Gastrocnemius medialis (tissue), 4 donors: ENCODE data around the gene RUNDC1.
A peak's percentile ranks its signal among the peaks of the same experiment; 100 is the strongest.

Experiments
- CTCF ChIP-seq, 5 experiments: fragments of 450-650 bp in 3 of 5; fragments of 200-600 bp in 2 of 5; sonication (generic) in 2 of 5; IDR thresholded peaks in 4 of 5; conservative IDR thresholded peaks in 1 of 5; 1 replicate in 4 of 5; 2 replicates in 1 of 5; pipeline ENCODE4 v1.5.1; 2016 to 2019; ENCODE audit warnings: antibody characterized with exemption in 5 of 5, mild to moderate bottlenecking in 3 of 5, moderate library complexity in 3 of 5
- POLR2A ChIP-seq, 2 donors: fragments of 450-650 bp; IDR thresholded peaks; one replicate each; pipeline ENCODE4 v1.6.1; 2017; ENCODE audit warnings: antibody characterized with exemption in 2 of 2, mild to moderate bottlenecking in 2 of 2, moderate library complexity in 2 of 2

- peak; percentile 71 to 82 for TF ChIP-seq POLR2A (IDR thresholded peaks at IDR 0.05)
- peak in 1 of 5 experiments; percentile 14 for TF ChIP-seq CTCF (IDR thresholded peaks at IDR 0.05 in 4 of 5, conservative IDR thresholded peaks at IDR 0.05 in 1 of 5)
Measured at GRCh38 chr17:42964161-42964932, 16.0 kb upstream of the RUNDC1 start, which contains the start of gene AARSD1.
